A673 (cell line): ENCODE data around the gene SP2.

Experiments used
- EZH2 ChIP-seq: fragments of 200-600 bp; sonication (generic); IDR thresholded peaks from 2 replicates; pipeline ENCODE4 v1.6.1; 2017; ENCODE audit warnings: borderline replicate concordance, low read depth, mild to moderate bottlenecking, mixed read lengths, antibody characterized with exemption, low read length; ENCODE audit not compliant: poor library complexity, severe bottlenecking
- TF ChIP-seq, protein P1 (sequence below): fragments of 300-800, 200-600 bp; sonication (generic); conservative IDR thresholded peaks from 2 replicates; pipeline ENCODE4 v1.5.1; 2017; ENCODE audit warnings: low read depth, mild to moderate bottlenecking, antibody characterized with exemption, low read length, moderate library complexity, mixed read lengths

DNA sequence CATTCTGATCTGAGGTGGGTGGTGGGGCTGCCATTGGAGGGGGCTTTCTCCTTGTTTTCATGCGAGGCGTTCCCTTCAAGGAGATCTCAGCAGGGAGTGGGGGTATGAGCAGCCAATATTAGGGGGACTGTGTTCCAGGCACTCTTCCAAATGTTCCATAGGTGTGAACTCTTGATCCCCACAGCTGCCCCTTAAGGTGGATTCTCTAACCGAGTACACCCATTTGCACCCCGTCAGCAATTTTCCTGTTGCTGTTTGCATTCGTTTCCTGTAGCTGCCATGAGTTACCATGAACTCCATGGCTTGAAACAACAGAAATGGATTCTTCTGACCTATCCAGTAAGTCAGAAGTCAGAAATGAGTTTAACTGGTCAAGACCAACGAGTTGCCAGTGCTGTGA lies 65.4 kb downstream of the SP2 start:
- no peak for TF ChIP-seq EZH2
- TF ChIP-seq, protein P1, sequence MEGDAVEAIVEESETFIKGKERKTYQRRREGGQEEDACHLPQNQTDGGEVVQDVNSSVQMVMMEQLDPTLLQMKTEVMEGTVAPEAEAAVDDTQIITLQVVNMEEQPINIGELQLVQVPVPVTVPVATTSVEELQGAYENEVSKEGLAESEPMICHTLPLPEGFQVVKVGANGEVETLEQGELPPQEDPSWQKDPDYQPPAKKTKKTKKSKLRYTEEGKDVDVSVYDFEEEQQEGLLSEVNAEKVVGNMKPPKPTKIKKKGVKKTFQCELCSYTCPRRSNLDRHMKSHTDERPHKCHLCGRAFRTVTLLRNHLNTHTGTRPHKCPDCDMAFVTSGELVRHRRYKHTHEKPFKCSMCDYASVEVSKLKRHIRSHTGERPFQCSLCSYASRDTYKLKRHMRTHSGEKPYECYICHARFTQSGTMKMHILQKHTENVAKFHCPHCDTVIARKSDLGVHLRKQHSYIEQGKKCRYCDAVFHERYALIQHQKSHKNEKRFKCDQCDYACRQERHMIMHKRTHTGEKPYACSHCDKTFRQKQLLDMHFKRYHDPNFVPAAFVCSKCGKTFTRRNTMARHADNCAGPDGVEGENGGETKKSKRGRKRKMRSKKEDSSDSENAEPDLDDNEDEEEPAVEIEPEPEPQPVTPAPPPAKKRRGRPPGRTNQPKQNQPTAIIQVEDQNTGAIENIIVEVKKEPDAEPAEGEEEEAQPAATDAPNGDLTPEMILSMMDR, result no peak
